IMR-90 (cell line): ENCODE measurements around the gene C1QTNF1. TPM values are rescaled to one million over a fixed set of nuclear protein-coding genes. Genes with fewer than 3 reads are reported as not detected.

Source experiments
- ATAC-seq: fragments of 200-7000 bp; cut with Tn5 transposase; 2 replicates; pipeline ENCODE4 v1.9.1; 2020; ENCODE audit warnings: low read depth, mild to moderate bottlenecking, moderate library complexity
- BruUV-seq: library from RNA; stranded (reverse); fragments of 400-500 nt; replicated peaks from 2 replicates; lab custom pipeline; 2021; lab: Mats Ljungman, UMichigan
- CTCF ChIA-PET: fragments of 300-600 bp; formaldehyde crosslinking; extraction: SDS; loops from one replicate; lab custom pipeline; 2021; ENCODE audit warnings: antibody characterized with exemption; lab: Yijun Ruan, JAX
- POLR2A ChIA-PET: fragments of 300-600 bp; sonication (Branson Sonifier 250); formaldehyde crosslinking; loops from one replicate; lab custom pipeline; 2022; ENCODE audit warnings: antibody characterized with exemption; ENCODE audit not compliant: unreplicated experiment; lab: Charles Lee
- DNase-seq: peaks from one replicate; pipeline ENCODE4 v3.0.0; 2013
- H2AFZ ChIP-seq: replicated peaks from 2 replicates; pipeline ENCODE3; 2013; ENCODE audit warnings: low read length, mild to moderate bottlenecking; ENCODE audit not compliant: poor library complexity
- H2AK5ac ChIP-seq: 2 replicates; pipeline ENCODE4 v1.6.1; 2013; ENCODE audit warnings: low read depth, low read length, inconsistent platforms
- H2AK9ac ChIP-seq: replicated peaks from 2 replicates; pipeline ENCODE3; 2013; ENCODE audit warnings: mild to moderate bottlenecking, low read depth, low read length, moderate library complexity; ENCODE audit not compliant: poor library complexity
- H2BK120ac ChIP-seq: 2 replicates; pipeline ENCODE4 v1.6.1; 2013; ENCODE audit warnings: low read depth, low read length, inconsistent platforms
- H2BK15ac ChIP-seq: 3 replicates; pipeline ENCODE4 v1.6.1; 2013; ENCODE audit warnings: low read depth, low read length, inconsistent platforms
- H2BK20ac ChIP-seq: 2 replicates; pipeline ENCODE4 v1.6.1; 2013; ENCODE audit warnings: low read depth, mild to moderate bottlenecking, inconsistent platforms, low read length, moderate library complexity
- H2BK5ac ChIP-seq: 2 replicates; pipeline ENCODE4 v1.6.1; 2013; ENCODE audit warnings: mild to moderate bottlenecking, low read depth, low read length, inconsistent platforms; ENCODE audit not compliant: poor library complexity, severe bottlenecking
- H3K14ac ChIP-seq: replicated peaks from 2 replicates; pipeline ENCODE4 v1.6.1; 2013; ENCODE audit warnings: low read depth, low read length, inconsistent platforms
- H3K18ac ChIP-seq: 2 replicates; pipeline ENCODE4 v1.6.1; 2013; ENCODE audit warnings: low read depth, low read length, control low read depth
- H3K23ac ChIP-seq: 2 replicates; pipeline ENCODE4 v1.6.1; 2013; ENCODE audit warnings: low read depth, low read length, inconsistent platforms
- H3K27ac ChIP-seq: 2 replicates; pipeline ENCODE4 v1.5.1; 2013; ENCODE audit warnings: mild to moderate bottlenecking, control low read depth, low read length; ENCODE audit not compliant: insufficient read depth
- H3K27me3 ChIP-seq: 2 replicates; pipeline ENCODE4 v1.6.1; 2013; ENCODE audit warnings: low read length; ENCODE audit not compliant: control insufficient read depth, insufficient read depth
- H3K36me3 ChIP-seq: 2 replicates; pipeline ENCODE4 v1.6.1; 2013; ENCODE audit warnings: low read length, mixed read lengths; ENCODE audit not compliant: control insufficient read depth, insufficient read depth
- H3K4ac ChIP-seq: 2 replicates; pipeline ENCODE4 v1.6.1; 2013; ENCODE audit warnings: low read depth, low read length, inconsistent platforms
- H3K4me1 ChIP-seq: 2 replicates; pipeline ENCODE4 v1.6.1; 2013; ENCODE audit warnings: low read length, mixed read lengths; ENCODE audit not compliant: control insufficient read depth, insufficient read depth
- H3K4me2 ChIP-seq: 2 replicates; pipeline ENCODE4 v1.6.1; 2013; ENCODE audit warnings: low read depth, mild to moderate bottlenecking, control low read depth, low read length, moderate library complexity
- H3K4me3 ChIP-seq: 2 replicates; pipeline ENCODE4 v1.5.1; 2013; ENCODE audit warnings: low read depth, mild to moderate bottlenecking, control low read depth, low read length, moderate library complexity; ENCODE audit not compliant: insufficient read depth
- H3K56ac ChIP-seq: 2 replicates; pipeline ENCODE4 v1.6.1; 2013; ENCODE audit warnings: low read length, inconsistent platforms; ENCODE audit not compliant: insufficient read depth; ENCODE audit errors: extremely low read depth
- H3K79me1 ChIP-seq, 2 experiments: 2 replicates each; pipeline ENCODE4 v1.6.1; 2013; ENCODE audit warnings: low read length in 2 of 2, inconsistent platforms in 1 of 2, low read depth in 1 of 2
- H3K9ac ChIP-seq: 2 replicates; pipeline ENCODE4 v1.6.1; 2013; ENCODE audit warnings: low read depth, low read length, control low read depth
- H3K9me1 ChIP-seq: 2 replicates; pipeline ENCODE4 v1.6.1; 2013; ENCODE audit warnings: low read length, inconsistent platforms; ENCODE audit not compliant: insufficient read depth
- H3K9me3 ChIP-seq: 2 replicates; pipeline ENCODE4 v1.6.1; 2013; ENCODE audit warnings: low read length; ENCODE audit not compliant: control insufficient read depth, insufficient read depth
- H4K20me1 ChIP-seq: 2 replicates; pipeline ENCODE4 v1.6.1; 2013; ENCODE audit warnings: low read length, inconsistent platforms; ENCODE audit not compliant: insufficient read depth
- H4K5ac ChIP-seq: 2 replicates; pipeline ENCODE4 v1.6.1; 2013; ENCODE audit warnings: mild to moderate bottlenecking, low read depth, low read length, control low read depth
- H4K8ac ChIP-seq, 2 experiments: 2 replicates each; pipeline ENCODE4 v1.6.1; 2013; ENCODE audit warnings: low read depth in 2 of 2, low read length in 2 of 2, control low read depth in 1 of 2, inconsistent platforms in 1 of 2
- H4K91ac ChIP-seq: 2 replicates; pipeline ENCODE4 v1.6.1; 2013; ENCODE audit warnings: low read depth, low read length, inconsistent platforms; ENCODE audit not compliant: insufficient read depth
- BHLHE40 ChIP-seq: fragments of 150-350 bp; IDR thresholded peaks from 2 replicates; pipeline ENCODE4 v1.6.1; 2016; ENCODE audit warnings: mild to moderate bottlenecking, low read depth, low read length
- CHD1 ChIP-seq: IDR thresholded peaks from 2 replicates; pipeline ENCODE4 v1.6.1; 2012; ENCODE audit warnings: low read depth, low read length, improper control_type of control experiment
- ELK1 ChIP-seq: fragments of 150-350 bp; IDR thresholded peaks from 2 replicates; pipeline ENCODE4 v1.6.1; 2016; ENCODE audit warnings: low read depth, mild to moderate bottlenecking, low read length, moderate library complexity, borderline replicate concordance
- FOS ChIP-seq: fragments of 150-350 bp; IDR thresholded peaks from 2 replicates; pipeline ENCODE4 v1.6.1; 2016; ENCODE audit warnings: low read depth, low read length
- MAFK ChIP-seq: IDR thresholded peaks from 2 replicates; pipeline ENCODE4 v1.6.1; 2012; ENCODE audit warnings: low read depth, low read length, improper control_type of control experiment
- MAZ ChIP-seq: IDR thresholded peaks from 2 replicates; pipeline ENCODE4 v1.6.1; 2012; ENCODE audit warnings: low read depth, mild to moderate bottlenecking, low read length, improper control_type of control experiment, moderate library complexity, borderline replicate concordance
- MXI1 ChIP-seq: IDR thresholded peaks from 2 replicates; pipeline ENCODE4 v1.6.1; 2012; ENCODE audit warnings: low read depth, mild to moderate bottlenecking, low read length, moderate library complexity, borderline replicate concordance
- POLR2A ChIP-seq: IDR thresholded peaks from 2 replicates; pipeline ENCODE4 v1.6.1; 2012; ENCODE audit warnings: mild to moderate bottlenecking, low read depth, low read length
- RAD21 ChIP-seq: IDR thresholded peaks from 2 replicates; pipeline ENCODE4 v1.6.1; 2012; ENCODE audit warnings: low read length, improper control_type of control experiment
- WGBS, 2 experiments: methylation state at CpG; one replicate each; pipeline versions ENCODE4 v1.1.5 to v1.1.7; 2013; ENCODE audit warnings: missing lambda C conversion rate in 2 of 2; ENCODE audit not compliant: insufficient read length in 1 of 2; ENCODE audit errors: extremely low coverage in 2 of 2; 5-methylcytosine and 5-hydroxymethylcytosine counted together
- dilution Hi-C: fragments of 300-500 bp; cut with HindIII; formaldehyde crosslinking; loops from one replicate; pipeline ENCODE4 v1.14.3; 2018; ENCODE audit warnings: low sequenced_read_pairs; ENCODE audit not compliant: unreplicated experiment
- in situ Hi-C: fragments of 300-500 bp; cut with MboI; formaldehyde crosslinking; loops from 3 replicates; pipeline ENCODE4 v1.14.3; 2019; ENCODE audit warnings: low sequenced_read_pairs, inconsistent platforms, mixed read lengths
- intact Hi-C: fragments of 100-400 bp; cut with micrococcal nuclease; formaldehyde crosslinking; loops from 2 replicates; pipeline ENCODE4 v1.10.0; 2022
- polyA plus RNA-seq, 3 experiments: library from polyadenylated mRNA; depleted of rRNA; stranded (reverse); fragments of >200 nt; gene quantifications; 2 replicates each; pipeline ENCODE4 v1.2.3, GENCODE V29; 2012; ENCODE audit warnings: low replicate concordance in 1 of 3
- total RNA-seq: library from RNA; depleted of rRNA; stranded (reverse); fragments of >200 nt; gene quantifications from 2 replicates; pipeline ENCODE4 v1.2.3, GENCODE V29; 2012

C1QTNF1 gene
- total and polyA plus RNA-seq, 2 of the 4 experiments (the other 2 are of a cell fraction), result 3.4 to 8.4 TPM

GRCh38 chr17:78981010-78981888 lies 42.7 kb upstream of the C1QTNF1 start (continued):
- TF ChIP-seq FOS (no peak), POLR2A (no peak)

DNA sequence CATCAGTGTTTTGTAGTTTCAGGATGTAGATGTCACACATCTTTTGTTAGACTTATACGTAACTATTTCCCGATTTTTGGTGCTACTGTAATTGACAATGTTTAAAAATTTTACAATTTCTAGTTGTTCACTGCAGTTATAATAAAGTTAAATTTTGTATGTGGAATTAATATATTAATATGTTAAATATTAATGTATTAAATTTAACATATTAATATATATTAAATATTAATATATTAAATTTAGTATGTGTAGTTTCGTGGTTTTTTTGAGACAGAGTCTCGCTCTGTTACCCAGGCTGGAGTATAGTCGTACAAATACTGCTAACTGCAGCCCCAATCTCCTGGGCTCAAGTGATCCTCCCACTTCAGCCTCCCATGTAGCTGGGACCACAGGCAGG lies 38.6 kb upstream of the C1QTNF1 start:
- CTCF ChIA-PET, result interaction anchor here (1.1 kb wide), 1 partner anchor 14 kb away, joined by 3 read pairs; no protein-coding TSS in a partner anchor
- no TSS peak for BruUV-seq
- Histone ChIP-seq H3K4me3 (no peak overlapping the region), H4K20me1 (no peaks in the 10 kb centered on the region), H2AFZ (no peak overlapping the region), H3K27ac (no peak overlapping the region), H4K5ac (no peak overlapping the region), H2BK5ac (no peak overlapping the region), H3K18ac (no peak overlapping the region), H2BK120ac (no peak overlapping the region), H3K79me1 (peaks cover 0 to 12% of the 10 kb centered on the region in 2 experiments; a peak in 2 of 4 replicates), H3K4me2 (no peak overlapping the region), H3K9ac (no peak overlapping the region), H3K4me1 (peaks cover 5% of the 10 kb centered on the region), H3K27me3 (no peaks in the 10 kb centered on the region), H2BK20ac (no peak overlapping the region), H2AK5ac (no peak overlapping the region), H3K23ac (no peak overlapping the region), H3K9me1 (peaks cover 5% of the 10 kb centered on the region; the same call in 1 of the 2 replicates), H2BK15ac (no peak overlapping the region), H3K14ac (no peak overlapping the region), H3K4ac (no peak overlapping the region), H3K56ac (no peak overlapping the region), H4K91ac (no peak overlapping the region), H4K8ac (no peak overlapping the region), H3K36me3 (peaks cover 3% of the 10 kb centered on the region; the same call in 1 of the 2 replicates), H2AK9ac (no peak overlapping the region), H3K9me3 (no peaks in the 10 kb centered on the region)
- WGBS, 2 experiments, result no CpG with 5 or more reads among the region's 5 CpGs
- POLR2A ChIA-PET, result no interaction called here
- TF ChIP-seq BHLHE40 (no peak), MXI1 (no peak), RAD21 (no peak), MAFK (no peak), ELK1 (no peak), MAZ (no peak), CHD1 (no peak)
- in situ Hi-C loops (no loop called here), dilution Hi-C loops (no loop called here), intact Hi-C loops (no loop called here)
- ATAC-seq (no peak), DNase-seq (no peak)
